Activated CD4-positive, alpha-beta T cell treated with anti-CD3 and anti-CD28 coated beads, Interleukin-2, amount 10 ng/mL, durations not matched to agents 7 days and 5 days (primary cell): ENCODE data around the gene MGA. TPM values are rescaled to one million over a fixed set of nuclear protein-coding genes. Genes with fewer than 3 reads are reported as not detected.

ENCODE experiments used
- CTCF ChIA-PET: fragments of 350-600 bp; sonication (Branson Sonifier 250); formaldehyde crosslinking; loops from one replicate; lab custom pipeline; 2021; ENCODE audit warnings: antibody characterized with exemption; lab: Charles Lee
- POLR2A ChIA-PET: fragments of 350-600 bp; sonication (Branson Sonifier 250); formaldehyde crosslinking; loops from one replicate; lab custom pipeline; 2021; ENCODE audit warnings: antibody characterized with exemption; lab: Charles Lee
- DNase-seq: peaks from one replicate; pipeline ENCODE4 v3.0.0-alpha.2; 2020
- H3K27ac Mint-ChIP-seq: one replicate; pipeline ENCODE4 v1.8.0; 2021; ENCODE audit warnings: mild to moderate bottlenecking, moderate library complexity, mixed read lengths
- H3K27me3 Mint-ChIP-seq: one replicate; pipeline ENCODE4 v1.8.0; 2021; ENCODE audit warnings: mixed read lengths
- H3K36me3 Mint-ChIP-seq: one replicate; pipeline ENCODE4 v1.8.0; 2021; ENCODE audit warnings: low read depth, mixed read lengths
- H3K4me1 Mint-ChIP-seq: one replicate; pipeline ENCODE4 v1.8.0; 2021; ENCODE audit warnings: mixed read lengths
- H3K4me3 Mint-ChIP-seq: one replicate; pipeline ENCODE4 v1.8.0; 2021; ENCODE audit warnings: mild to moderate bottlenecking, moderate library complexity, mixed read lengths
- H3K9me3 Mint-ChIP-seq: one replicate; pipeline ENCODE4 v1.8.0; 2021; ENCODE audit warnings: mixed read lengths
- total RNA-seq, 2 experiments: library from RNA; stranded (reverse); gene quantifications; one replicate each; pipeline ENCODE4 v1.2.3, GENCODE V29; 2021

Gene MGA
- total RNA-seq: 10 to 100 TPM; 33.0 to 35.2 TPM

DNA sequence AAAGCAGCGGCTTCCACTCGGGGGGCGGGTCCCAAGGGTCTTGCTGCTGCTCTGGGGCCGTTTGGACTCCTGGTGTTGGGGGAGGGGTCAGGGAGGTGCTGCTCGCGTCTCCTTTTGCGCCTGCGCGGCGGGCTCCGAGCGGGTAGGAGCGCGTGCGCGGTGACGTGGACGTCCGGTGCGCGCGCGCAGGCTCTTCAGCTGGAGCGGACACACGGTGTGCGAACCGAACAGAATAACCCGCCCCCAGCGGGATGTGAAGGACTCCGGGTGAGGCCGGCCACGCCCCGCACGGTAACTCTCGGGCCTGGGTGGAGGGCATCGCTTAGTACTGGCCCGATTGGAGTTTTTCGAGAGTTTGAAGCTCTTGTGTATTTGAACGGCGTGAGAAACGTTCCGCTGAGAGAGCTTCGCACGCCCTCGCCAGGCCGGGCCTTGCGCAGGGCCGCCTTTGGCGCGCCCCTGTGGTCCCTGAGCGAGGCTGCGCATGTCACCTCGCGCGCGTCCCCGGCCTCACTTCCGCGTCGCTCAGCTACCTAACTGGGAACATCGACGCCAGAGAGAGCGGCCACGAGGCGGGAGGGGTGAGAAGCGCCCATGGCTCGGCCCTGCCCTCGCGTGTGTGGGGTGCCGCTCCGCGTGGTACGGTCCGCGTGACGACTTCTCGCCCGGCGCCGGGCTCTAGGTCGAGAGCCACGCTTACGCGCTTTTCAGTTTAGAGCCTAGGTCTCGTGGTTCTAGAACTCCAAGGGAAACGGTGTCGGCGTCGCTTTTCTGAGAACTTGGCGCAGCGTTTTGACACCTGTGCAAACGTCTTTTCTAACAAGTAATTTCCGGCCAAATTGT is at the start of gene MGA:
Gene MGA, plus strand, starts transcription at position 171 of the 843 bp plus-strand sequence.
- CTCF ChIA-PET: interaction anchor here (0.7 to 2.0 kb wide), 8 partner anchors 8 to 137 kb away, joined by 3 to 9 read pairs (median 4); partner anchors contain the start of gene MAPKBP1
- Mint-ChIP-seq H3K4me3 (peak within 1 kb of the TSS; percentile 83), H3K27ac (peak within 1 kb of the TSS; percentile 91), H3K27me3 (peaks cover 30% of the 10 kb centered on the region), H3K4me1 (peaks cover 33% of the 10 kb centered on the region), H3K36me3 (peaks cover 19% of the 10 kb centered on the region), H3K9me3 (peaks cover 11% of the 10 kb centered on the region)
- POLR2A ChIA-PET: interaction anchor here (0.6 kb wide), 1 partner anchor 1587 kb away, joined by 5 read pairs; no protein-coding TSS in a partner anchor
- peak; percentile 91 for DNase-seq

DNA sequence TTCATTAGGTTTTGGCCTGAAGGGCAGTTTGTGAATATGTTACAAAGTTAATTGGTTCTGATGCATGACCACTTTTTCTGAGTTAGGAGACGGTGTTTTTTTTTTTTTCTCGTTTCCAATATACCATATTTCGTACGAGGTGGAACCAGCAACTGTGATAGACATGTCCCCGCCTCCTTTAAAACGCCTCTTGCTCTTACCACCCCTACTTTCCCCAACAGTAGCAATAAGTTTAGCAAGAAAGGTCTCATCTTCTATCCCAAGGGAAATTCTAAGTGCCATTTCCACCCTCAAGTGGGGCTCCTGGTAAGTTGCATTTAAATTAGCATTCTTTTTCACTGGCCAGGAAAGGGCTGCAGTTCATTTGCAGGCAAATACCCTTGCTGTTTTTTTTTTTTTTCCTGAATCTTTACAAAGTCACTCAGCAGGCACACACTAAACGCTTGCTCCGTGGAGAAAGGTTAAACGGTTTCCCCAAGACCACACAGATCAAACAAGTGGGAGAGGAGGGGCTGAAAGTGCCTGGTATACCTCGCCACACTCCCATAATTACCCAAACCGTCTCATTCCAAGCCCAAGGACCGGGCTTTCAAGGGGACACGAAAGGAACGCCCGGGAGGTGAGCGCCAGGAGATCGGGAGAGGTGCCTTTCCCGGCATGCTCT is 39.5 kb upstream of the MGA start:
- Mint-ChIP-seq H3K36me3 (no peaks in the 10 kb centered on the region), H3K27ac (peak overlapping the region; percentile 57), H3K4me1 (peaks cover 23% of the 10 kb centered on the region), H3K4me3 (peak overlapping the region; percentile 73), H3K9me3 (no peaks in the 10 kb centered on the region), H3K27me3 (peaks cover 11% of the 10 kb centered on the region)
- POLR2A ChIA-PET: no interaction called here
- DNase-seq: no peak
- CTCF ChIA-PET: interaction anchor here (1.0 to 1.2 kb wide), 2 partner anchors 8 to 41 kb away, joined by 3 read pairs; no protein-coding TSS in a partner anchor

DNA sequence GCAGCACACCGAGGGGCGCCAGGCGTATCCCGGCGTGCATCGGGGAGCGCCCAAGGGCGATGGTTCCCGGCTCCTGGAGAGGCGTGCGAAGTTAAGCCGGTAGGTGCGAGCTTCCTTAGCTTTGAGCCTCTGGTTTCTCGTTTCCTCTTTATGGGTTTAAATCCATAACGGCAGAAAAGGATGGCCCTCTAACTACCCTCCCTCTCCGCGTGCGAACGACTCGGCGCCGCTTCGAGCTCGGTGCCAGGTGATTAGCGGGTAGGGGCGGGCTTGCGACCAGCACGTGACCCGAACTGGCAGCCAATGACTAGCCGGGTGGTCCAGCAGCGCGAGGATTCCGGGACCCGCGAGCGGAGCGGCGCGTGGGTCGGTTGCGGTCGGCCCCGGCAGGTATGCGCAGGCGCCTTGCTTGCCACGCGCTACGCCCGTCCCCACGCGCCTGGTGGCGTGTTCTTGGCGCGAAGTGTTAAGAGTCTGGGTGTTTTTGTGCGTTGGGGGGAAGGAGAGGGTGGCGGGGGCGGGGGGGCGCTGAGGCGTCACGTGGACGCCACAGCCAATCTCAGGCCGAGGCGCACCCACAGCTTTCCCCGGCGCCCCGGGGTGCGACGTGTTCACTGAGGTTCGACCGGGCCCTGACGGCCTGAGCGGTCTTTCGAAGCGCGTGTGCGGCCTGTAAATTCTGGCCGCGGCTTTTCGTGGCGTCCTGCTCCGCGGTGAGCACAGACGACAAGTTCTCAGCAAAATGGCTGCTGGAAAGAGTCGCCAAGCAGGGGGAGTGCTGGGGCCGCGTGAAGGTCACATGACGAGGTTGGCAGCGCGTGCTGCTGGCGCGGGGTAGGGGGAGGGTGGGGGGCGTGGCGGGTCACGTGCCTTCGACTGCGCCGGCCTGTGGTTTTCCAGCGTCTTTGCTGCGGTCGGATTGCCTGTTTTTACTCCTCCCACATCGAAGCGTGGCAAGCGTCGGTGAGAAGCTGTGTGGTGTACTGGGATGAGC is 38.7 kb upstream of the MGA start:
- H3K36me3 Mint-ChIP-seq: no peaks in the 10 kb centered on the region
- CTCF ChIA-PET: interaction anchor here (0.5 to 1.2 kb wide), 3 partner anchors 9 to 517 kb away, joined by 3 read pairs; no protein-coding TSS in a partner anchor
- peaks cover 11% of the 10 kb centered on the region for H3K27me3 Mint-ChIP-seq
- POLR2A ChIA-PET: no interaction called here
- peak overlapping the region; percentile 84 for H3K27ac Mint-ChIP-seq
- H3K4me1 Mint-ChIP-seq: peaks cover 23% of the 10 kb centered on the region
- peak overlapping the region; percentile 73 for H3K4me3 Mint-ChIP-seq
- DNase-seq: peak; percentile 79
- no peaks in the 10 kb centered on the region for H3K9me3 Mint-ChIP-seq

DNA sequence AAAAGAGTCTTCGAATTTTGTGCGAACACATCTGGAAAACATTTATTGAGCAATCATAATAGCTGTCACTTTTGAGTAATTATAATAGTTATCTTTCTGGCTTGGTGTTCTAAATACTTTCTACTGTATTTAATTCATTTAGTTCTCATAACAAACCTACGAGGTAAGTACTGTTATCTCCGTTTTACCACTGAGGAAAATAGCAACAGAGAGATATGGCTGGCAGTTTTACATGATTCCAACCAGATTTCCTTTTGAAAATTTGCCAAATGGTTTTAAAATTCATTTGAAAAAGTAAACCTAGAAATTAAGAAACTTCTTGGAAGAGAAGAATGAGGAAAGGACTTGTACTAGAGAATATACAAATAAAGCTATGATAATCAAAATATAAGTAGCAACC is 37.3 kb upstream of the MGA start:
- H3K27ac Mint-ChIP-seq: no peak overlapping the region
- H3K4me3 Mint-ChIP-seq: no peak overlapping the region
- H3K4me1 Mint-ChIP-seq: peaks cover 23% of the 10 kb centered on the region
- no peak for DNase-seq
- ChIA-PET CTCF (no interaction called here), POLR2A (no interaction called here)
- H3K9me3 Mint-ChIP-seq: no peaks in the 10 kb centered on the region
- no peaks in the 10 kb centered on the region for H3K36me3 Mint-ChIP-seq
- peaks cover 11% of the 10 kb centered on the region for H3K27me3 Mint-ChIP-seq

DNA sequence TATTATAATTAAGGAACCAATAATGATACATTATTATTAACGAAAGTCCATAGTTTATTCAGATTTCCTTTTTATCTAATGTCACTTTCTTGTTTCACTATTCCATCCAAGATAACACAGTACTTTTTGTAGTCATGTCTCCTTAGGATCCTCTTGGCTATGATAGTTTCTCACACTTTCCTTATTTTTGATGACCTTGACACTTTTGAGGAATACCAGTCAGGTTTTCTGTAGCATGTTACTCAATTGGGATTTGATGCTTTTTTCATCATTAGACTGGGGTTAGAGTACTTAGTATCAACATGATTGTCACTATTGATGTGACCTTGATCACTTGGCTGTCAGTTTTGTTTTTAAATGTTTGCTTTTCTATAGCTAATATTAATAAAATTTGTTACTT is 33.0 kb upstream of the MGA start:
- Mint-ChIP-seq H3K4me3 (no peak overlapping the region), H3K27me3 (no peaks in the 10 kb centered on the region), H3K9me3 (no peaks in the 10 kb centered on the region), H3K4me1 (peaks cover 8% of the 10 kb centered on the region), H3K36me3 (no peaks in the 10 kb centered on the region), H3K27ac (no peak overlapping the region)
- ChIA-PET POLR2A (no interaction called here), CTCF (interaction anchor here (1.0 to 1.3 kb wide), 3 partner anchors 16 to 116 kb away, joined by 3 to 4 read pairs (median 3); no protein-coding TSS in a partner anchor)
- no peak for DNase-seq

DNA sequence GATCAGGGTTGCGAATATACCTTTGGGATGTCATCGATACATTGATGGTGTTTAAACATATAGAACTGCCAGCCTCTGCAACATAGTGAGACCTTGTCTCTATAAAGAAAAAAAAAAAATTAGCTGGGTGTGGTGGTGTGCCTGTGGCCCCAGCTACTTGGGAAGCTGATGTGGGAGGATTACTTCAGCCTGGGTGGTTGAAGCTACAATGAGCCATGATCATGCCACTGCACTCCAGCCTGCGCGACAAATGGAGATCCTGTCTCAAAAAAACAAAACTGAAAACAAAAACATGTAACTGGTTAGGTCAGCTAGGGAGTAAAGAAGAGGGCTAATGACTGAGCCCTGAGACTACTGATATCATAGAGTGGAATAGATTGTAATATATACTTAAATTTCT is 30.7 kb upstream of the MGA start:
- no peak overlapping the region for H3K27ac Mint-ChIP-seq
- CTCF ChIA-PET: no interaction called here
- no peaks in the 10 kb centered on the region for H3K36me3 Mint-ChIP-seq
- H3K4me3 Mint-ChIP-seq: no peak overlapping the region
- POLR2A ChIA-PET: interaction anchor here (0.6 kb wide), 1 partner anchor 1717 kb away, joined by 5 read pairs; no protein-coding TSS in a partner anchor
- DNase-seq: no peak
- no peaks in the 10 kb centered on the region for H3K27me3 Mint-ChIP-seq
- peaks cover 8% of the 10 kb centered on the region for H3K4me1 Mint-ChIP-seq
- no peaks in the 10 kb centered on the region for H3K9me3 Mint-ChIP-seq

DNA sequence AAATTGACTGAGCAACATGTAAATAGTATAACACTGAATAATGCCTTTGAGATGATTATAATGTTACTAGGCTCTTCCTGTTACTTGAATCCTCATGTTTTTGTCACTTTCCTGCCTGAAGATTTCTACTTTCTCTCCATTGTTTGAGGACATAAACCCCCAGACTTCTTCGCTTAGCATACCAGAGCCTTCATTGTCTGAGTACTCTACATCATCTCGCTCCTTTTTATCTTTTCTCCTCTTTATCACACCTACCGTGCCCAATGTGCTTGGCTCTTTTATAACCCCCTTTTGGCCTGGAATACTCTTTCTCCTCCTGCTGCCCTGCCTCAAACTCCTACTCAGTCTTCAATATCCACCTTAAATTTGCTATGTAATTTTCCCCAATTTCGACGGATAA is 30.3 kb upstream of the MGA start:
- Mint-ChIP-seq H3K4me1 (peaks cover 8% of the 10 kb centered on the region), H3K9me3 (no peaks in the 10 kb centered on the region), H3K4me3 (no peak overlapping the region), H3K36me3 (no peaks in the 10 kb centered on the region), H3K27me3 (no peaks in the 10 kb centered on the region), H3K27ac (no peak overlapping the region)
- ChIA-PET CTCF (no interaction called here), POLR2A (interaction anchor here (0.6 kb wide), 1 partner anchor 1717 kb away, joined by 5 read pairs; no protein-coding TSS in a partner anchor)
- DNase-seq: no peak

DNA sequence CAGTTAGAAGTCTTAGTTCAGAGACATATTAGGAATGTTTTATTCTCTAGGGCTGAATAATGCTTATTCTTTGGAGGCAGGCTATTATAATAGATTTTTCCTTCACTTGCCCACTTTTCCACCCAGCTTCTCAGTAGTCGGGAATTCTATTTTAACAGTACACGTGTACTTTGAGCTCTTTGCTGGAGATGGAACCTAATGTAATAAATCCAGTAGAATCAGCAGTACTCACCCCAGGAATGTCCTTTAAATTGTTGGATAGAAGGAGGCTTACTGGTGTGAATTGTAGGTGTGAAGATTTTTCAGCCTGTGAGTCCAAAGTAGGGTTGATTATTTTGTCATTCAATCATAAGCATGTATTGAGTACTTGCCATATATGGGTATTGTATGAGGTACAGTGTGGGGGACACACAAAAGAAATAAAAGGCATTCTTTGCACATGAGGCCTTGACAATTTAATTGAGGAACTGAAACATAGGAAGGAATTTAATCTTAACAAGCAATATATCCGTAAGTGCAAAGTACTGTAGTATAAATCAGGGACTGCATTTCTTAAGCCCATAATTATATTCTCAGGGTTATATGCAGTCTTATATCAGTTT is 29.5 kb upstream of the MGA start:
- H3K27me3 Mint-ChIP-seq: no peaks in the 10 kb centered on the region
- no peak overlapping the region for H3K4me3 Mint-ChIP-seq
- ChIA-PET CTCF (no interaction called here), POLR2A (no interaction called here)
- H3K4me1 Mint-ChIP-seq: peaks cover 8% of the 10 kb centered on the region
- no peaks in the 10 kb centered on the region for H3K36me3 Mint-ChIP-seq
- H3K27ac Mint-ChIP-seq: no peak overlapping the region
- H3K9me3 Mint-ChIP-seq: no peaks in the 10 kb centered on the region
- no peak for DNase-seq

DNA sequence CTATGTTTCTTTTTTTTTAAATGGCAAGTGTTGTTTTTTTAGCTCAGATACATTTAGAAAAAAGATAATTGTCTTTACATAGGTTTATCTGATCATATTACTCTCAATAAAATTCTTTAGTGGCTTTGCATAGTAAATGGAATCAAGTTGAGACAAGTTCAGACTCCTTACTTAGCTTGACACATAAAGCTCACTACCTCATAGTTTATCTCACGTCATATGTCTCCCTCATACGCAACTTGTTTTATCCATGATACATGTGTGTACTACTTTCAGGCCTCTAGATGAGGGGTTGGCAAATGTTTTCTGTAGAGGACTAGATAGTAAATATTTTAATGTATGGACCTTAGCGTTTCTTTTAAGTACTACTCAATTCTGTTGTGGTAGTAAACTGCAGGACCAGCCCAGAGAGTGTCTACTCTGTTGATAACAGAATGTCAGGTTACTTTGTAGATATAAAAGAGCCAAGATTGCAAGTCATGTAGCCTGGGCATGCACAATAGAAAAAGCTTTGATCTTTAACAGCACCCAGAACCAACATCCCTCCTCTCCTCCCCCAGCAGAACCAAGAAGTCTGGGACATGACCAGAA is 28.2 kb upstream of the MGA start:
- H3K9me3 Mint-ChIP-seq: no peaks in the 10 kb centered on the region
- H3K4me3 Mint-ChIP-seq: no peak overlapping the region
- H3K27me3 Mint-ChIP-seq: no peaks in the 10 kb centered on the region
- H3K4me1 Mint-ChIP-seq: peaks cover 8% of the 10 kb centered on the region
- no peaks in the 10 kb centered on the region for H3K36me3 Mint-ChIP-seq
- ChIA-PET CTCF (interaction anchor here (0.5 to 0.7 kb wide), 2 partner anchors 87 to 517 kb away, joined by 3 to 5 read pairs; no protein-coding TSS in a partner anchor), POLR2A (no interaction called here)
- DNase-seq: no peak
- no peak overlapping the region for H3K27ac Mint-ChIP-seq

DNA sequence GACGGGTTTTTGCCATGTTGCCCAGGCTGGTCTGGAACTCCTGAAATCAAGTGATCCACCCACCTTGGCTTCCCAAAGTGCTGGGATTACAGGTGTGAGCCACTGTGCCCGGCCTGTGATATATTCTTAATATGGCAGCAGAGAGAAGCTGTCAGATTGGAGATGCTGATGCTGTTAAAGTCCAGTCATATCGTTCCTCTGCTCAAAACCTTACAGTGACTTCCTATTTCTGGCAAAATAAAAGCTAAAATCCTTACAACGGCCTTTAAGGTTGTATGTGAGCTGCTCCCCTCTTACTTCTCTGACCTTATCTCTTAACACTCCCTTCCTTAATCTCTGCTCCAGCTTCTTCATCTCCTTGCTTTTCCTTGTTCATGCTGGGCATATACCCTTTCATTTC is 26.6 kb upstream of the MGA start:
- no peaks in the 10 kb centered on the region for H3K9me3 Mint-ChIP-seq
- no peak for DNase-seq
- CTCF ChIA-PET: no interaction called here
- no peaks in the 10 kb centered on the region for H3K27me3 Mint-ChIP-seq
- H3K4me3 Mint-ChIP-seq: no peak overlapping the region
- no peak overlapping the region for H3K27ac Mint-ChIP-seq
- POLR2A ChIA-PET: no interaction called here
- H3K36me3 Mint-ChIP-seq: no peaks in the 10 kb centered on the region
- peaks cover 8% of the 10 kb centered on the region for H3K4me1 Mint-ChIP-seq

DNA sequence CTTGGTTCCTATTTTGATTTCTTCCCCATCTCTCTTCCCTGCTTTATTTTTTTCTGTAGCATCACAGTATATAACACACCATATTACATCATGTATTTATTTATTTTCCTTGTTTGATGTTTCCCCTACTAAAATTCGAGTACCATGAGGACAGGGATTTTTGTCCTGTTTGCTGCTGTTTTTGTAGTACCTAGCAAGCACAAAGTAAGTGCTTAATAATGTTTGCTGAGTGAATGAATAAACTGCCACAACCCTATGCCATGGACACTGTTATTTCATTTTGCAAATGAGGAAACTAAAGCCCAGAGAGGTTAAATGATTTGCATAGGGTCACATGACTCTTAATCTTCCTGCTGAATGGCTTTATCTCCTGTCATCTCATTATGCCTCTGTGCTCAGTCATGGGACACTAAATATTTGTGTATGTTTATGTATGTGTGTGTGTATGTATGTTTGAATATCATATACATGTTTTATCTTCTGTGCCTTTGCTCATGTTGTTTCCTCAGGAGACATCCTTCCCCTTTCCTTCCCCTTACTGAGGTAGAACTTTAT is 26.1 kb upstream of the MGA start:
- POLR2A ChIA-PET: interaction anchor here (0.6 kb wide), 1 partner anchor 1506 kb away, joined by 3 read pairs; no protein-coding TSS in a partner anchor
- Mint-ChIP-seq H3K36me3 (no peaks in the 10 kb centered on the region), H3K4me3 (no peak overlapping the region), H3K27me3 (no peaks in the 10 kb centered on the region), H3K27ac (no peak overlapping the region), H3K9me3 (no peaks in the 10 kb centered on the region), H3K4me1 (peaks cover 6% of the 10 kb centered on the region)
- no peak for DNase-seq
- CTCF ChIA-PET: no interaction called here
